ENCODE results near the gene DOCK6.

DOCK6 gene

GRCh38 chr19:11221082-11221598 is 41.2 kb downstream of the DOCK6 start:
- no peak for DNase-seq

- DNase-seq, result no peak
These were observed 47.9 kb downstream of the DOCK6 start for GRCh38 chr19:11214387-11214786.

DNA sequence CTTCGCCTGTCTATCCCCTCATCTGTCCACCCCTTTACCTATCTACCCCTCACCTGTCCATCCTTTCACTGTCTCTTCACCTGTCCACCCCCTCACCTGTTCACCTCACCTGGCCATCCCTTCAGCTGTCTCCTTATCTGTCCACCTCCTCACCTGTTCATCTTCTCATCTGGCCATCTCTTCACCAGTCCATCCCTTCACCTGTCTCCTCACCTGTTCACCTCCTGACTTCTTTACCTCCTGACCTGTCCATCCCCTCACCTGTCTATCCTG is 51.7 kb downstream of the DOCK6 start:
- no peak for DNase-seq

- DNase-seq, result no peak
These were observed 52.3 kb downstream of the DOCK6 start for GRCh38 chr19:11209839-11210655.

DNA sequence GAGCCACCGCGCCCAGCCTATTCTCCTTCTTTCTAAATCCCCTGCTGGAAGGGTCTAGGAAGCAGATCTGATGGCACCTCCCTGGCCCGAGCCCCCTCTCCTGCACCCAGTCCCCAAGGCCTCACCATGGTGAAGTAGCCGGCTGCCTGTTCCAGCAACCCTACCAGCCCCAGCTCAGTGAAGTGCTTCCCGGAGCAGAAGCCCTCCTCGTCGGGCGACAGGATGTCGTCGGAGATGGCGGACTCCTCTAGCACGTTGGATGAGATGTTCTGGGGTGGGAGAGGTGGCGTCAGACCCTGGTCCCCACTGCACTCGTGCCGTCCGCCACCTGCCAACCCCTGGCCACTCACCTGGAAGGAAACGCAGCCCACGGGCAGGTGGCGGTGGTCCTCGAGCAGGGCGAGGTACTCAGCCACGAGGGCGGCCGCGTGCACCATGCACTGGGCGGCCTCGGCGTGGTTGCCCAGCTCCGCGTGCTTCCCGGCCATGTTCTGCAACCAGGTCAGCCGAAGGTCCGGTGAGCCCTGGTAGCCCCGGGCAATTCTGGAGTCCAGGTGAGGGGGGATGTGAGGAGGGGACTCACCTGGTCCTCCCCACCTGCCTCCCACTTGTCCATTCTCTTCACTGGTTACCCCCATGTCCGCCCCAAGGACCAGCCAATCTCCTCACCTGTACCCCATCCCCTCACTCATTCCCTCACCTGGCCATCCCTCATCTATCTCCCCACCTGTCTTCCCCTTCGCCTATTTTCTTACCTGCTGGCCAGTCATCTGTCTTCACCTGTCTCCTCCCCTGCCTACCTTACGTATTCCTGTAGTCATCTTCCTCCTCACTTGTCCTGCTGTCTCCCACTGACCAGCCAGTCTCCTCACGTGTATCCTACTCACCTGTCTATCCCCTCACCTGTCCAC is 53.5 kb downstream of the DOCK6 start:
- no peak for DNase-seq

- no peak for DNase-seq
These were observed 56.3 kb downstream of the DOCK6 start for GRCh38 chr19:11205939-11206570.

- no peak for DNase-seq
These were observed 57.4 kb downstream of the DOCK6 start for GRCh38 chr19:11204943-11205349.

DNA sequence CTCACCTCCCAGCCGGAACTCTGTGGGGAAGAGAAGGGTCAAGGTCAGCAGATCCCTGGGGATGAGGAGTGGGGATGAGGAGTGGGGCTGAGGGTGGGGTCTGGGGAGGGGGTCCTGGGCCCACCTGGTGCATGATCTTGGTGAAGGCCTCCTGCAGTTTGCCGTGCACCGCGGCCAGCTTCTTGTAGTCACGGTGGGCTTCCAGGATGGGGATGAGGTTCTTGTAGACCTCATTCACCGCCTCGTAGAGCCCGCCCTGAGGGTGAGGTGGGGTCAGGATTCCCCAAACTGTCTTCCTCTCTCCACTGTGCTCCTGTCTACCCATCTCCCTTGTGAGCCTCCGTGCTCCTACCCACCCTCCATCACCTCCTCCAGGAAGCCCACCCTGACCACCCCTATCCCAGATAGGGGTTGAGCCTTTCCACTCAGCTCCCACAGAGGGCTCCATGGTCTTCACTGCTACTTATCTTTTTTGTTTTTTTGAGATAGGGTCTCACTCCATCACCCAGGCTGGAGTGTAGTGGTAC is 58.2 kb downstream of the DOCK6 start:
- no peak for DNase-seq

DNA sequence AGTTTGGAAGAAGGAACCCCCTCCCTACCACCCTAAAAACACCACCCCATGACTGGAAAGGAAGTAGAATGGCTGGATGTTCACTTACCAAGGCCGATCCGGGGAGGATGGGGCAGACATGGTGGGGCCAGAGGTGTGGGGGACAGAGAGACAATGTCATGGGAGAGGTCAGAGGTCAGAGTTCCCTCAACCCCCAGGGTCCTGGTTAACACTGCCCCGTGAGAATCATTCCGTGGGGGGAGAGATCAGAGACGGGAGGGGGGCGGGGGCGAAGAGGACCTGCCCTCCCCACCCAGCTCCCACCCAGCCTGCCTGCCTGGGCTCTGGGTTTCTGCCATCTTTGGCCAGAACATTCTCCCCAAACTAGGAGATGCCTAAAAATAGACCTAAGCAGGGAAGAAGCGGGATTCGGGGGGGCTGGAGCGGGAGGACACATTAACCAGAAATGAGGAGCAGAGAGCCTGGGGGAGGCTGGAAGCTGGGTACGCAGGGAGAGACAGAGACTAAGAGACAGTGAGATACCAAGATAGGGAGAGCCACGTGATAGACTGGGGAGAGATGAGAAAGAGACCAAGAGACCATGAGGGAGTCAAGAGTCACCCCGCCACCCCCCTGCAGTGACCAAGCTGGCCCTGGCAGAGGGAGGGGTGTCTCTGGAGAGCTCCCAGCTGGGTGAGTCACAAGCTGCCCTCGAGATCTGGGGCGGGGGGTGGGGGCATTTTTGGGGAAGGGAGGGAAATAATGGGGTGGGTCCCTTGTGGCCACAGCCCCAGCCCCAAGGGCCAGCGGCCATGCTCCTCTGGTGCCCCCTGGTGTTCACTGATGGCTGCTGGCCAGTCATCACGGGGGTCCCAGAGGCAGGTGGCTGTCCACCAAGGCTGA is 58.9 kb downstream of the DOCK6 start:
- peak; percentile 22 for DNase-seq

- DNase-seq, result no peak
These were observed 59.7 kb downstream of the DOCK6 start for GRCh38 chr19:11202488-11203193.

- DNase-seq, result no peak
These were observed 60.5 kb downstream of the DOCK6 start for GRCh38 chr19:11201791-11202190.

DNA sequence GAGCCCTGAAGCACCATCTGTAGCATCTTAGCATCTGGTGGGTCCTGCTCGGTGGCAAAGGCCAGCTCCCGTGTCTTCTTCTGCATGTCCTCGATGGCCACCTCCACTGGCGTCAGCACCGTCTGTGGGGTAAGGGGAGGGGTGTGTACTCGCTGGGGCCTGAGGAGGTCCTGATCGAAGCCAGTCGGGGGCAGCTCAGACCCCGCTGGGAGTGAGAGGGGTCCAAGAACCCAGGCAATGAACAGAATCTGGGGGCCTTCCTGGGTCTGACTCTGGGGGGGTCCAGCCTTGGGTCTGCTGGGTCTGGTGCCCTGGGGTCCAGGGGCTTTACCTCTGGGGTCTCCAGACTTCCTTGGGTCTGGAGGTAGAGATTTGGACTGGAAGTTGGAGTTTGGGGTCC is 61.4 kb downstream of the DOCK6 start:
- DNase-seq, result no peak

DNA sequence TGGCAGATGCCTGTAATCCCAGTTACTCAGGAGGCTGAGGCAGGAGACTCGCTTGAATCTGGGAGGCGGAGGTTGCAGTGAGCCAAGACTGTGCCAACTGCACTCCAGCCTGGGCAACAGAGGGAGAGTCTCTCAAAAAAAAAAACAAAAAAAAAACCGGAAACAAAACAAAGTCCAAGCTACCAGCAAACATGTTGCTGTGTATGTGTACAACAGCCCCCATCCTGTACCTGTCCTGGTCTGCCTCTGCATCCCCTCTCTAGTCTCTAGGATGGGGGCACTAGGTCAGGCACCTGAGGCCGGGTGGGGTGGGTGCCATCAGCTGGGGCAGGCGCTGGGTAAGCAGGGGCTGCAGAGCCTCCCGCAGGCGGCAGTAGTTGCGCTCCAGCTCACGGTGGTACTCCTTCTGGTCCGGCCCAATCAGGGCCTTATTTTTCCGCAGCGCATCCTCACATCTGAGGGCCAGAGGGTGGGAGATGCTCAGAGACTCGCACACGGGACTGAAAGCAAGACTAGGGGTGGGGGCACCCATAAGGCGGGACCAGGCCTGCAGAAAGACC is 62.2 kb downstream of the DOCK6 start:
- DNase-seq, result no peak

DNA sequence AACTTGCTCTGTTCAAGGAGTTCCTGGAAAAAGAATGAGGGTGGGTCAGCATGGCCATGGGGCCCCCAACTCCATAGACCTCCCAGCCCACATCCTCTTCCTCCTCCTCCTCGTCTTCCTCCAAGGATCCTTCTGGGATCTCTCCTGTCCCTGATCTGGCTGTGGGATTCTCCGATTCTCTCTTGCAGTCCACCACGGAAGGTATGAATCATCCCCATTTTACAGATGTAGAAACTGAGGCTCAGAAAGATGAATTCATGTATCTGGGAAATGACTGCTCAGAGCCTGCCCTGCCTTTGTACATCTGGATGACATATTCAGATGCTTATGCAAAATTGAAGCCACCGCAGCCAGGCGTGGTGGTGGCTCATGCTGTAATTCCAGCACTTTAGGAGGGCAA is 62.8 kb downstream of the DOCK6 start:
- no peak for DNase-seq

DNA sequence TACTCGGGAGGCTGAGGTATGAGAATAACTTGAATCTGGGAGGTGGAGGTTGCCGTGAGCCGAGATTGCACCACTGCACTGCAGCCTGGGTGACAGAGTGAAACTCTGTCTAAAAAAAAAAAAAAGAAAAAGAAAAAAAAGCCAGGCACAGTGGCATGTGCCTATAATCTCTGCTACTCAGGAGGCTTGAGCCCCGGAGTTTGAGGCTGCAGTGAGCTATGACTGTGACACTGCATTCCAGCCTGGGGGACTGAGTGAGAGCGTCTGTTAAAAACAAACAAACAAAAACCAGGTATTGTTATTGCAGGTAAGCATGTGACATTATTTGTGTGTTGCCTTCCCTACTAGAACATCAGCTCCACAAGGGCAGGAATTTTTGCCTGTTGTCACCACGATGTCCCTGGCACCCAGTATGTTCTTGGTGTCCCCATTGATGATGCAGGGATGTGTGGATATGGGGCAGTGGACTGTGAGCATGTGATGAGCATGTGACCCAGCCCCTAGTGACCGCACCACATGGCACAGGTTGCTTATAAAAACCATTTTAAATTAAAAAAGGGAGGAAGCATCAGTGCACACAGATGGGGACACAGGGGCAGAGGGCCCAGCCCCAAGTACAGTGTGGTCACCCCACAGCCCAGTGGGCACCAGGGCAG is 63.4 kb downstream of the DOCK6 start:
- DNase-seq, result no peak

GRCh38 chr19:11198175-11198534 is 64.2 kb downstream of the DOCK6 start:
- no peak for DNase-seq

- DNase-seq, result no peak
These were observed 64.8 kb downstream of the DOCK6 start, which contains the start of gene KANK2 for GRCh38 chr19:11197291-11198174. Gene KANK2, minus strand, starts transcription at chr19:11197545. Its CDS starts 3,034 bp downstream, at chr19:11194511.

DNA sequence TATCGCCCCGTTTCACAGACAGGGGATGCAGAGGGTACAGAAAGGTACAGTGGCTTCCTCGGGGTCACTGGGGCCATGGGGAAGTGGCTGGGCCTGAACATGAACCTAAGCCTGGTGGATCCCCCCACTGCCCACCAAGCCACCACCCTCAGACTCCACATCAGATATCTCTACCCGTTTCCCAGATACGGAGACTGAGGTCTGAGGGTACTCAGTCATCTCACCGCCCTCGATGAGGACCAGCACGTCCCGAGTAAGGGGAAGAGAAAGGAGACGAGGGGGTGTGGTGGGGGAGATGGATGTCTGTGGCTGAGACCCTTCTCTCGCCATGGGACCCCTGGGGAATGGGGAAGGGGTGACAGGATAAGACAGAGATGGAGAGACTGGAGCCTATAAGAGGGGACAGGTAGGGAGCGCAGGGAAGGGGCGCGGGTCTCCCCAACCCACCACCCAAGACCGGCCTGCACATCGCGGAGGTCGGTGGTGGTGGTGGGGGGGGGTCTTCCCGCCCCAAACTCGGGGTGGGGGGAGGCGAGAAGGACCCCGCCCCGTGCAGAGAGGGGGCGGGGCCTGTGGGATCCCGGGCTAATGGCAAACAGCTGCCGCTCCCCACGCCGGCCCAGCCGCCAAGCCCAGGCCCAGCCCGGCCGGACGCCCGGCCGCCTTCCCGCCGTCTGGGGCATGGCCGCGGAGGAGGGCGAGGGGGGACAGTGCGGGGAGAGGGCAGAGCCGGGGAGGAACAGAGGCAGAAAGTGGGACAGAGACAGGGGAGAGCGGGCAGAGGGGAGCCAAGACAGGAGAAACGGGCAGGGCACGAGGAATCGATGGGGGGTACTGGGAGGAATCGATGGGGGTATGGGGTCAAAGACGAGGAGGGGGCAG is 65.7 kb downstream of the DOCK6 start:
- no peak for DNase-seq

GRCh38 chr19:11195681-11196080 is 66.6 kb downstream of the DOCK6 start:
- DNase-seq, result no peak

Data from NCI-H1694 (cell line).